ES-I3 (cell line): ENCODE measurements around the gene CACNG1.

Source experiments
- H3K36me3 ChIP-seq: 2 replicates; pipeline ENCODE4 v1.6.1; 2013; ENCODE audit warnings: mild to moderate bottlenecking, low read length, control low read depth, moderate library complexity; ENCODE audit not compliant: insufficient read depth
- H3K4me1 ChIP-seq: 2 replicates; pipeline ENCODE4 v1.6.1; 2013; ENCODE audit warnings: mild to moderate bottlenecking, control low read depth, low read length; ENCODE audit not compliant: insufficient read depth
- H3K9ac ChIP-seq: 2 replicates; pipeline ENCODE4 v1.6.1; 2013; ENCODE audit warnings: low read depth, mild to moderate bottlenecking, low read length, moderate library complexity
- H3K9me3 ChIP-seq: 2 replicates; pipeline ENCODE4 v1.6.1; 2013; ENCODE audit warnings: mild to moderate bottlenecking, low read length, moderate library complexity; ENCODE audit not compliant: control insufficient read depth, insufficient read depth

The CACNG1 gene

DNA sequence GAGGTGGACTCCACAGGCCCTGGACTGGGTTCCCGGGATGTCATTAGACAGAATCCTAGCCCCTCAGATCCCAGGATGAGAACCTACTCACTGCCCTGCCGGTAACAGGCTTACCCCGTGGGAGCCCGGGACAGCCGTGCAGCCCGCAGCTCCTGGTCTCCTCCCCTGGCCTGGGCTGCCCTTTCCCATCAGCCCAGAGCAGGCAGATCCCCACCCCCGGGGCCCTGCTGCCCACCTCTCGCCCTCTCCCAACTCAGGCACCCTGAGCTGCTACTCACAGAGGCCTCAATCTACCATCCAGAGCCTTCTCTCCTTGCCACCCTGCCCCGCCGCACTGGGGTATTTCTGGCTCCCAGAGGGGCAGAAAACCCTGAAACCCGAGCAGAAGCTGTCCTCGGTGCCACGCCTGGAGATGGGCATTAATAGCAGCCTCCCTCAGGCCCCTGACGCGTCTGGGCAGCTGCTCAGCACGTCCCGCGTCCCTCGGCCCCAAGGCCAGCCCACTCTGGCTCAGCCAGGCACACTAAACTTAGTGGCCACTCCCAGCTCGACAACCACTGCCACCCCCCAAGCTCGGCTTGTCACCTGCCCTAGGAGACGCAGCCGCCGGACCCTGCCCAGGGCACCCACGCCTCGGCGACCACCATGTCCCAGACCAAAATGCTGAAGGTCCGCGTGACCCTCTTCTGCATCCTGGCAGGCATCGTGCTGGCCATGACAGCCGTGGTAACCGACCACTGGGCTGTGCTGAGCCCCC lies at the start of gene CACNG1:
TSS of gene CACNG1 (plus strand) at position 539 of the 757 bp plus-strand sequence. CDS start at position 646, 107 bp downstream.
- no peak within 1 kb of the TSS for H3K9ac ChIP-seq
- peaks cover 8% of the 10 kb centered on the region for H3K9me3 ChIP-seq
- H3K36me3 ChIP-seq = no peaks in the 10 kb centered on the region; the same call in 1 of the 2 replicates
- no peaks in the 10 kb centered on the region for H3K4me1 ChIP-seq

GRCh38 chr17:66994930-66995535 lies 49.3 kb upstream of the CACNG1 start:
- no peaks in the 10 kb centered on the region for H3K4me1 ChIP-seq
- no peaks in the 10 kb centered on the region for H3K36me3 ChIP-seq
- no peaks in the 10 kb centered on the region for H3K9me3 ChIP-seq
- H3K9ac ChIP-seq = no peak overlapping the region

- H3K9ac ChIP-seq = no peak overlapping the region
- no peaks in the 10 kb centered on the region for H3K9me3 ChIP-seq
- H3K36me3 ChIP-seq = no peaks in the 10 kb centered on the region
- no peaks in the 10 kb centered on the region for H3K4me1 ChIP-seq
Measured at GRCh38 chr17:66995944-66996343, 48.4 kb upstream of the CACNG1 start.

GRCh38 chr17:66996926-66997325 lies 47.4 kb upstream of the CACNG1 start:
- Histone ChIP-seq H3K9me3 (no peaks in the 10 kb centered on the region), H3K36me3 (no peaks in the 10 kb centered on the region), H3K4me1 (no peaks in the 10 kb centered on the region), H3K9ac (no peak overlapping the region)

- H3K9me3 ChIP-seq = no peaks in the 10 kb centered on the region
- no peaks in the 10 kb centered on the region for H3K36me3 ChIP-seq
- H3K4me1 ChIP-seq = no peaks in the 10 kb centered on the region
- H3K9ac ChIP-seq = no peak overlapping the region
Measured at GRCh38 chr17:67003231-67003630, 41.1 kb upstream of the CACNG1 start.

- H3K36me3 ChIP-seq = no peaks in the 10 kb centered on the region
- H3K9me3 ChIP-seq = no peaks in the 10 kb centered on the region
- H3K9ac ChIP-seq = no peak overlapping the region
- no peaks in the 10 kb centered on the region for H3K4me1 ChIP-seq
Measured at GRCh38 chr17:67004181-67004580, 40.2 kb upstream of the CACNG1 start.

DNA sequence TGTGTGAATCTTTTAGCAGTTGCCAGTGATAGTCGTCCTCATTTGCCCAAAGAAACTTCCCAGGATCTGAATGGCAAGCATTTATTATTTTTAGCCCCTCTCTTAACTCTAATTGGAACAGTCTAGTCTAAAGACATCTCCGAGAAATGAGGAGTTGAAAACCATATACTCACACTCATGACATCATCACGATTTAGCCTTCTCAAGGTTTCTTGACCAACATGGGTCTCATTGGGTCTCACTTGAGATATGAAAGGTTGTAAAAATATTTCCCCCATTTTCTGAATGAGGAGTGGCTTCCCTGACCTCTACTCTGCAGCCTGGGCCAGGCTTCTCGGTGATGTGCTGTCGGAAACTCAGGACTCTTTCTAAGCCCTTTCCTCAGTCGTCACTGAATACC lies 37.1 kb upstream of the CACNG1 start:
- Histone ChIP-seq H3K9me3 (no peaks in the 10 kb centered on the region), H3K4me1 (no peaks in the 10 kb centered on the region), H3K9ac (no peak overlapping the region), H3K36me3 (no peaks in the 10 kb centered on the region)

DNA sequence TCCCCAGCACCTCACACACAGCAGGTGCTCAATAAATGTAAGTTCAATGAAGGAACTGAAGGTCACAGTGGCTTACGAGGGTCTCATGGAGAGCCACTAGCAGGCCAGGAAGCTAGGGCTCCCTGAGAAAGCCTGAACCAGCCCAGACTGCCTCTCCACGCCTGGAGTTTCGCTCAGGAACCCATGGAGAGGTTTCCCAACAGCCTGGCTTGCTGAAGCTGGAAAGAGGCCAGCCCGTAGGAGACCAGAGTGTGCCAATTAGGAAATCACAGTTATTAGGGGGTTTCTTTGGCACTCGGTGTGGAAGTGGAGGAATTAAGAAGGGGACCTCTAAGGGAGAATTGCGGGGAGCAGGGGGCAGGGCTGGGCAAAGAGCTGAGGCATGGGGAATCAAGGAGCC lies 36.3 kb upstream of the CACNG1 start:
- H3K9me3 ChIP-seq = no peaks in the 10 kb centered on the region
- no peaks in the 10 kb centered on the region for H3K4me1 ChIP-seq
- no peak overlapping the region for H3K9ac ChIP-seq
- H3K36me3 ChIP-seq = no peaks in the 10 kb centered on the region

DNA sequence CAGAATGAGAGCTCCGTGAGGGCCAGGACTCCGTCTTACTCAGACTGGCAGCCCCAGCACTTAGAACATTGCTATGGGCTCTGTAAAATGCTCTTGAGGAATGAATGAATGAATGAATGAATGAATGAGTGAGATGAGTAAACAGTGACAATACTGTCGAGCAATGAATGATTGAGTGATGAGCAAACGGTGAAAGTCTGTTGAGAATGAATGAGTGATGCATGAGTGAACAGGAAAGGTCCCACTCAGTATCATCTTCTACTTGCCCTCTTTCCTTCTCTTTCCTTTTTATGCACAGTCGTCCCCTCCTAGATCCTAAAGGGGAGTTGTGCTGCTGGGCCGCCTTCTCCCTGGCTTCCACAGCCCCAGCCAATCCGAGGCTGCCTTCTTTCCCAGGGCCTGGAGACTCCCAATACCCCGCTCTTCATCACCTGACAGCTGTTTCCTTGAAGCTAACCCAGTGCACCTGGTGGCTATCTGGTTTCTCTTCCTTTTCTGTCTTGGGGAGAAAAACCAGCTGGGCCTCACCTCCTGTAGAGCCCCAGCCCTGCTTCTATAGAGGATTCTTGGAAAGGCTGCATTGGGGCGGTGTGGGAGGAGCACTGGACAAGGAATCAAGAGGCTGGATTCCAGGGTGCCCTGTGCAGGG lies 32.7 kb upstream of the CACNG1 start:
- Histone ChIP-seq H3K9me3 (no peaks in the 10 kb centered on the region), H3K4me1 (no peaks in the 10 kb centered on the region), H3K9ac (no peak overlapping the region), H3K36me3 (no peaks in the 10 kb centered on the region)

- peaks cover 5% of the 10 kb centered on the region; the same call in 1 of the 2 replicates for H3K4me1 ChIP-seq
- H3K9me3 ChIP-seq = no peaks in the 10 kb centered on the region
- H3K9ac ChIP-seq = no peak overlapping the region
- no peaks in the 10 kb centered on the region for H3K36me3 ChIP-seq
Measured at GRCh38 chr17:67013891-67014290, 30.5 kb upstream of the CACNG1 start.

GRCh38 chr17:67015001-67015400 lies 29.4 kb upstream of the CACNG1 start:
- Histone ChIP-seq H3K9ac (no peak overlapping the region), H3K9me3 (no peaks in the 10 kb centered on the region), H3K36me3 (no peaks in the 10 kb centered on the region), H3K4me1 (peaks cover 5% of the 10 kb centered on the region; the same call in 1 of the 2 replicates)

DNA sequence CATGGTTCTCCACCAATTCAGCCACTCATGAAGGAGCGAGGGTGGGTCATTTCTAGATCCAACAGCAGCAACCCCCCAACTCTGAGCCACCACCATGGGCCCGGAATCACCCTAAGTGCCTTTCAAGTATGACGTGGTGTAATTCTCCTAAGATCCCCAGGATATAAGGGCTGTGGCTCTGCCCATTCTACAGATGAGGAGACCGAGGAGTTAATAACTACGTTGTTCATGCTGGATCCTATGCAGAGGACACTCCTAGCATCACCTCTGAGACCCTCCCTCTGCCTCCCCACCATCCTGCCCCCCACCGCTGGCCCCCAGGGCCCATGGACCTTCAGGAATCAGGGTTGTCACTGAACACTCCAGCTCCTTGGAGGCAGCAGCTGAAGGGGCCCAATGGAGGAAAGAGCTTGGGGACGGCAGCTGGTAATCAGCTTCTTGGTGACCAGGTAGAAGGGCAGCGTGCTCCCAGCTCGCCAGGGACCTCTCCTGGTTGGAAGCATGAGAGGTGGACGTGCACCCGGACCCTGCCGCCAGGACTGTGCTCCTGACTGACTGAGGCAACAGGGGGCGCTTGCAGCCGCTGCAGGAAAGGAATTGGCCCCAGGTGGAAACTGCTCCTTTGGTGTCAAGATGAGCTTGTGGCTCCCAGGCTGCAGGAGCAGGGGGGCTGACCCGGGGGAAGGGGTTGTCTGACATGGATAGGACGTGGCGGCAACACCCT lies 28.2 kb upstream of the CACNG1 start:
- Histone ChIP-seq H3K9me3 (no peaks in the 10 kb centered on the region), H3K9ac (no peak overlapping the region), H3K36me3 (no peaks in the 10 kb centered on the region), H3K4me1 (peaks cover 5% of the 10 kb centered on the region; the same call in 1 of the 2 replicates)

DNA sequence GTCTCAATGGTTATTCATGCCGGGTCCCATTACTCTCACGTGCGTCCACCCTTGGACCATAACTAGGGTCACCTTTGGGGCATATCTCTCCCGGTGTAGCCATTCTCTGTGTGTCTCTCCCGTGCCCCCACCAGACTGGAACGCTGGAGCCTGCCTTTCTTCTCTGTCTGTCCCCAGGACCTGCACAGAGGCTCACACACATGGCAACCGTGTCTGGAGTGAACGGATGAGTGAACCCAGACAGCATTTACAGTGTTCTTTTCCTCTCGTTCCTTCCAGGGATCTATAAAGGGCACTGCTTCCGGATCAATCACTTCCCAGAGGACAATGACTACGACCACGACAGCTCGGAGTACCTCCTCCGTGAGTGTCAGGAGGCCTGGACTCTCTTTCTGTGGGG lies 26.4 kb upstream of the CACNG1 start:
- no peaks in the 10 kb centered on the region for H3K9me3 ChIP-seq
- no peak overlapping the region for H3K9ac ChIP-seq
- H3K36me3 ChIP-seq = no peaks in the 10 kb centered on the region
- H3K4me1 ChIP-seq = peaks cover 5% of the 10 kb centered on the region; the same call in 1 of the 2 replicates
